ENCODE measurements around the gene VIL1.

Gene VIL1

DNA sequence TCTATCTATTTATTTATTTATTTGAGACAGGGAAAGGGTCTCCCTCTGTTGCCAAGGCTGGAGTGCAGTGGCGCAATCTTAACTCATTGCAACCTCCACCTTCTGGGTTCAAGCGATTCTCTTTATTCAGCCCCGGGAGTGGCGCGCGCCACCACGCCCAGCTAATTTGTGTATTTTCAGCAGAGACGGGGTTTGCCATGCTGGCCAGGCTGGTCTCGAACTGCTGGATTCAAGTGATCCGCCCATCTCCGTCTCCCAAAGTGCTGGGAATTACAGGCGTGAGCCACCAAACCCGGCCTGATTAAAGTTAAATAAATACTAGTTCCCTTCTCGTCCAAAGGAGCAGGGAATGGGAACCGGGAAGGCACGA, 23.5 kb upstream of the VIL1 start:
- DNase-seq, result no peak

DNA sequence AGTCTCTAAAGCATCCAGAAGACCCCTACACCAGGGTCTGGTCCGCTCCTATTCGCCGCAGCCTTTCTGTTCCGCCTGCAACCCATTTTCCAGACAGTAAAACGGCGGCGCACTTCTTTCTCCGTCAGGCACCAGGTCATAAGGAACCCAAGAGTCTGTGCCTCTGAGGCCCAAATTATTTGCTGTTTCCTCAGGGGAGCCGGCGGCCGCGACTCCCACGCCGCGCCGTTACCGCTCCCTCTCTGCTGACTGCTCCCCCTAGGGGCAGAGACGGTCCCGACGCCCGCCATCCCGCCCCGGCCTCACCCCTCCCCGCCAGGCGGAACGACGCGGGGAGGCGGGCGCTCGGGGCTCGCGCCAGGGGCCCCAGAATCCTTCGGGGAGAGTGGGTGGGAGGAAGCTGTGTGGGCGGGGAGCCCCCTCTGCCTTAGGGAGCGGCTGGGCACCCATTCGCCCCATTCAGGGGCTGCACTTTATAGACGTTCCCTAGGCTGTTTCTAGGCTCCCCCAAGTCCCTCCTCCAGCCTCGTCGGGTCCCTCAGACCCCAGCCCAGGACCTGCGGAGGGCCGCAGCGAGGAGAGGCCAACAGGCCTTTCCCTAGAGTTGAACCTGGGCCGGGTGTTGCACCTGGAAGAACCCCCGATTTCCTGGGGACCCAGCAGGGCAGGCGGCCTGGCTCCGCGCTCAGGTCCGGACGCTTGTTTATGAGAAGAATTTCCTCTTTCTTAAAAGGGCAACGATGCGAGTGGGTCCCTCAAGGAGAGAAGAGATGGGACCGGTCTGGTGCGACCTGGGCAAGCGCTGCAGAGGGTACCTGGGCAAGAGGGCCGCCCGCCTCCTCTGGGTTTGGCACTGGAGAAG, 22.9 kb upstream of the VIL1 start:
- peak; percentile 85 for DNase-seq

DNA sequence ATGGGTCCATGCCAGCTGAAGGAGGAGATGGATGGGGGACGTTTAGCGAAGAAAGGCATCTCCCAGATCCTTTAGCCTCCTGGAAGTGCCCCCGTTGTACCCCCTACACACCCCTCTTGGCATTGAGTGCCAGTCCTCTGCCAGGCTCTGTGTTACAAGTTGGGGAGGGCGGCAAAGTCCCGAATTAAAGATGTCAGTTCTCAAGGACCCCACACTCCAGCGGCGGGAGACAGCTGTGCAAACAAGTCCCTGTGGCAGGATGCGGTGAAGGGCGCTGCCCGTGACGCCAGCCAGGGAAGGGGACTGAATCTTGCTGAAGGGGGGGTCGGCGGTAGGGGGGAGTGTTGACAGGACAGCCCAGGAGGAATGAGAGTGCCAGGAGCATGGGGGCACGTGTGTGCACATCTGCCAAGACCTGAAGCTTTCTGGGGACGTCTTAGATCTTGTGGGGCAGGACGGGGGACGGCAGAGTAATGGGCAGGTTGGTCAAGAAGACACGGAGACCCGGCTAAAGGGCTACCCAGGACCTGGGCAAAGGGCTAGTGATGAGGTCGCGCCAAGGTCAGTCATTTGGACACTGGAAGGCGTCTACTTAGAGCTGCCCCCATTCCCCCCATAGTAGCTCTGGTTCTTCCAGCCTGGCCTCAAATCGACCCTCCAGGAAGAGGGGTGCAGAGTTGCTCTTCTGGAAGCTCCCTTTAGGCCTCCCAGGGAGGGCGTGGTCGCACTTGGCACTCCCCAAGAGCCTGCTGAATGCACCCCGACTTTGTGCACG, 22.0 kb upstream of the VIL1 start:
- DNase-seq, result peak; percentile 29

DNA sequence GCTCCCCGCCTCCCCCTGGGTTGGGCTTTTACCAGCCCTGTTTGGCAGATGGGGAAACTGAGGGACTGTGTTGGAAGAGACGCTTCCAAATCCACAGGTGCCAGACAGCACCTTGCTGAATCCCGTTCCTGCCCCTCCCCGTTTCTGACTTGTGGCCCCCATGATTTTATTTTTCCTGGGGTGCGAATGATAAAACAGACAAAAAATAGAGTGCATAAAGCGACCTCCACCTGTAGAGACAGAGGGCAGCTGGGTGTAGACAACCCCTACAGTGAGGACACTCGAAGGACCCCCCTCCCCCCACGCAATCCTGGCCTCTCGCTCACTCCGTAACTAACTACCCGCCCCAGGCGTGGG, 21.5 kb upstream of the VIL1 start:
- DNase-seq, result no peak

DNA sequence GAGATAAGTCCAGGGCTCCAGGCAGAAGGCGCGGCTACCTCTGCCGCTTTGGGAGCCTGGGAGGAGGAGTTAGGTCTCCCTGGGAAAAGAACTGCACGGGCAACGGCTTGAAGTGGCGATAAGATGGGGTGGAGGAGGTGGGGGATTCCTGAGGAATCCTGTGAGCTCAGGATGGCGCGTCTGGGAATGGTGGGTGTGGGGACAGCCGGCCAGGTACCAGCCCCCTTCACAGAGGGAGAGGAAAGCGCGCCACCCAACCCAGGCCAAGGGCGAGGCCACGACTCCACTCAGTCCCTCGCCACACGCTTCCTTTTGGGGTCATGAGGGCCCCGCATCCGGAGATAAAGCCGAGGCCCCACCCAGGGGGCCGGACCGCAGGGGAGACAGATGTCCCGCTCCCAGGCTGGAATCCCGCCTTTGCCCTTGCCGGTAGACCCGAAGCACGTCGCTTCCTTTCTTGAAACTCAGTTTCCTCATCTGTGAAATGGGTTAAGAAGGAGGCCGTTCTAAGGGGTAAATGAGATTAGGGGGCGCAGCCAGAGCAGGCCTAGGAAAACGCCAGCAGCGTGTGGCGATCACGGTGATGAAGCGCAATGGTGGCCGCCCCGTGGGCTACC, 21.0 kb upstream of the VIL1 start:
- DNase-seq, result no peak

DNA sequence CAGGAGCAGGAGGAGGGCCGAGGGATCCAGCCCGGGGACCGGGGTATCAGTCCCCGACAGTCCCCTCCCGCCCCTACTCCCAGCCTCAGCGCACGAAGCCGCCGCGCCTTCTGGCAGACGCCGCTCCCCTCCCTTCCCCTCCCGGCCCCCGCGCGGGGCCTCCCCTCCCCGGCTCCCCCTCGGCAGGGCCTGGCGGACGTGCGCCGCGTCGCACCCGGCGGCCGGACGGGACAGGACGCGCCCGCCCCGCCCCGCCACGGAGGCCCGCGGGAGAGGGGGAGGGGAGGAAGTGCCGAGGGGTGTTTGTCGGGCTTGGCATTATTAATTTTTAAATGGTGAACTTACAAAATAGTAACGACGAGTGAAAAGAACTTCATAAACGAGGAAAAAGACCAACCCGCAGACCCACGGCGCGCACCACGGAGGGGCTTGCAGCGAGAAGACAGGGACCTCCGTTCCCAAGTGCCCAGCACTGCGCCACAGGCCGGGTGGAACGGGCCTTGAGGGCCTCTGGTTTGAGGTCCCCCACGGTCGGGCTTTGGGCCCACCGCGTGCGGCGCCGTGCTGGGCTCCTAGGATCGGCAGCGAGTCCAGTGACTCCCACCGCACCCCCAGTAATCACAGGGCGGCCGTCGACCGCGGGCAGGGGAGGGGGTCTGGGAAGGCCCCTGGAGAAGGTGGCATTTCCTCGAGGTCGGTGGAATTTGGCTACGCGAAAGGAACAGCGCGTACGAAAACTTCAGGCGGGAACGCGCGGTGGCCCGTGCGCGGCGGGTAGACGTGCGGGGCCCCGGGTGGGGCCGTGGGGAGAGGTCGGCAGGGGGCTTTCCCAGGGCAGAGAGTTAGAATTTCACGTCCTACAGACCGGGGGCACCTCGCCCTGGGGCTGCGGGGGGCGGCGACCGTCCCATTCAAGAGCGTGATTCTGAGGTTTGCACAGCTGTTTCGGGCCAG, 20.2 kb upstream of the VIL1 start:
- DNase-seq, result no peak

DNA sequence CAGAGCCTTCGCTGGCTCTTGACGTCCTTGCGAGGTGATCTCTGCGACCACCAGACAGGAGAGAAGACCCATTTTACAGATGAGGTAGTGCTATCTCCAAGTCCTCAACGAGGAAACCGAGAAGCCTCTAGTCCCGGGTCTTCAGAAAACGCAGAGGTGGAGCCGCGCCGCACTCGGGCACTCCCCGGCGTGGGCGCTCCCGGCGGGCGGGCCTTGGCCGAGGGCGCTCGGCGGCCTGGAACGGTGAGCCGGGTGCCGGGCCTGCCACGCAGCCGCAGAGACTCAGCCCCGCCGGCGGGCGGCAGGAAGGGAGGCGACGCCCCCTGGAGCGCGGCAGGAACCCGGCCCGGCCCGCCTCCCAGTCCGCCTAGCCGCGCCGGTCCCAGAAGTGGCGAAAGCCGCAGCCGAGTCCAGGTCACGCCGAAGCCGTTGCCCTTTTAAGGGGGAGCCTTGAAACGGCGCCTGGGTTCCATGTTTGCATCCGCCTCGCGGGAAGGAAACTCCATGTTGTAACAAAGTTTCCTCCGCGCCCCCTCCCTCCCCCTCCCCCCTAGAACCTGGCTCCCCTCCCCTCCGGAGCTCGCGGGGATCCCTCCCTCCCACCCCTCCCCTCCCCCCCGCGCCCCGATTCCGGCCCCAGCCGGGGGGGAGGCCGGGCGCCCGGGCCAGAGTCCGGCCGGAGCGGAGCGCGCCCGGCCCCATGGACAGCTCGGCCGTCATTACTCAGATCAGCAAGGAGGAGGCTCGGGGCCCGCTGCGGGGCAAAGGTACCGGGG, 19.3 kb upstream of the VIL1 start, which contains the start of gene CTDSP1:
TSS of gene CTDSP1 (plus strand) at position 478 of the 776 bp plus-strand sequence. CDS start at position 701, 223 bp downstream.
- DNase-seq, result peak; percentile 75

DNA sequence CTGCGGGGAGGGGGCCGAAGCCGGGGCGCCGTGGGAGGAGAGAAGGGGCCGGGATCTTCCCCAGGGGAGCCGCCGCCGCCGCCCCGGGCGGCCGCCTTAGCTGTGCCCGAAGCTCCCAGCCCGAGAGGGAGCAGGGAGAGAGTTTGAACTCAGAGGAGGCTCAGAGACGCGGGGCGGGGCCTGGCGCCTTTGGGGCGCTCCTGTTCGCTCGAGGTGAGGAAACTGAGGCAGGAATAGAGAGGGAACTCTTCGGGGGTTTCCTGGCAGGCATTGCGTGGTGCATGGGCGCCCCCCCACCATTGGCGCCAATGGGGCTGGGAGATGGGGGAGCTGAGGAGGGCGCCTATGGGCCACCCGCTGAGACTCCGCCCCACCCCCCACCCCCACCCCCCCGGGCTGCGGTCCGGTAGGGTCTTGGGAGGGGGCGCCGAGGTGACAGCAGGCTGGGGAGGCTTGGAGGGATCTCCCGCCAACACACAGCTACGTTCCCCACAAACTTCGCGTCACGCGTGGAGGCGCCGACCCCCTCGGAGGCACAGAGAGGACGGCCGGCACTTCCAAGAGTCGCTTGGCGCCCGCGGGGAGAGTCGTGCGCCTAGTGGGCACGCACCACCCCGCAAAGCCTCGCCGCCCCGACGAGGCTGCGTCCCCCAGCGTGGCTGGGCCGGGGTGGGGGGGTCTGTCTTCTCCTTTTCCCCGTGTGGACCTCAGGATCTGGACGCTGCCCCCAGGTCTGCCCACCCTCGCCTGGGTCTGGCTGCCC, 18.6 kb upstream of the VIL1 start:
- no peak for DNase-seq

DNA sequence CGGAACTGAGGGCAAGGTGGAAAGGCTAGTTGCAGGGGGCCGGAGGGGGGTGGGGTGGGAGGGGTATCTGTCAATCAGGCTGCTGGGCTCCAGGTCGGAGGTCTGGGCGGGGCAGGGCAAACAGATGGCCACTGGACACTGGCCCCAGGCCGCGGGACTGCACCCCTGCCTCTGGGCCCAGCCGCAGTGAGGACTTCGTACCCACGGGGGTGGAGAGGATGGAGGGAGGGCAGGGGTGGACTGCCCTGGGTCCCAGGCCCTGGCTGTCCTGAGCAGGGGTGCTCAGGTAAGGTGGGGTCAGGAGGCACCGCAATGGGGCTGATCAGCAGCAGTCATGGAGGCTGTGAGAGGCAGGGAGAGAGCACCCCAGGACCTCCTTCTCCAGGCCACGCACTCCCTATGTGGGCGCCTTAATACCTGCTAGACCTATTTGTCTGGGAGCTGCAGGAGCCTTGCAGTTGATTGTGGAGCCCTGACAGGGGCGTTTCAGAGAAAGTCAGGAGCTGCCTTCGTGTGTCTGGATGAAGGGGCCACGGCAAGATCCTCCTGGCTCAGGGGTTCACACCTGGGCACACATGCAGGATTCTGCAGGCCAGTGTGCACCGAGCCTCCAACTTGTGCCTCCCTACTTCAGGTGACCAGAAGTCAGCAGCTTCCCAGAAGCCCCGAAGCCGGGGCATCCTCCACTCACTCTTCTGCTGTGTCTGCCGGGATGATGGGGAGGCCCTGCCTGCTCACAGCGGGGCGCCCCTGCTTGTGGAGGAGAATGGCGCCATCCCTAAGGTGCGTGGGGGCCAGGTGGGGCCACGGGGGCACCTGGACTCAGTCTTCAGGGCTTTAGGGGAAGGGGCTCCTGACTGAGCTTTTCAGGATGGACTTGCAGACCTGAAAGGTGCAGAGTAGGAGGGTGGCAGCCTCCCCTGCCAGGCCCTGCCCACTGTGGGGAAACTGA, 17.7 kb upstream of the VIL1 start:
- no peak for DNase-seq

DNA sequence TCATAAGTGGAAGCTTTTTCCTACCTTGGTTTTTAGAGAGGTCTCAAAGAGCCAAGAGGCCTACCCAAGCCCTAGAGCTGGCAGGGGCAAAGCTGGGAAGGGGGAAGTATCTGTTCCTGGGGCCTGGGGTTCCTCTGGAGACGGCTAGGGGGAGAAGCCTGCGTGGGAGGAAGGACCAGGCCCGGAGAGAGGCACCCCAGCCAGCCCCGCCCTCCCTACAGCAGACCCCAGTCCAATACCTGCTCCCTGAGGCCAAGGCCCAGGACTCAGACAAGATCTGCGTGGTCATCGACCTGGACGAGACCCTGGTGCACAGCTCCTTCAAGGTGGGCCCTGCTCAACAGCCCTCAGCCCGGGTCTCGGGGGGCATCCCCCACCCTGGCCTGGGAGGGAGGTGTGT, 17.0 kb upstream of the VIL1 start:
- no peak for DNase-seq

DNA sequence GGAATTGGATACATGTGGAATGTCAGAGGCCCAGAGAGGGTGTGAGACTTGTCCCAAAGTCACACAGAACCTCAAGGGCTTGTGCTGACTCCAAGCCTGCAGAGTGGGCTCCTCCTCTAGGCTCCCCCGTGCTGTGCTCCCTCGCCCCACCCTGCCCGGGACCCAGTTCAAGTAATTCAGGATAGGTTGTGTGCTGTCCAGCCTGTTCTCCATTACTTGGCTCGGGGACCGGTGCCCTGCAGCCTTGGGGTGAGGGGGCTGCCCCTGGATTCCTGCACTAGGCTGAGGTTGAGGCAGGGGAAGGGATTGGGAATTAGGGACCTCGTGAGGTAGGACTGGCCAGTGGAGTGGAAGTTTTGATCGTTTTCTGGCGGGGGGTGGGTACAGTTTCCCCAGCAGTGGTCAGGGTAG, 16.4 kb upstream of the VIL1 start:
- DNase-seq, result no peak

DNA sequence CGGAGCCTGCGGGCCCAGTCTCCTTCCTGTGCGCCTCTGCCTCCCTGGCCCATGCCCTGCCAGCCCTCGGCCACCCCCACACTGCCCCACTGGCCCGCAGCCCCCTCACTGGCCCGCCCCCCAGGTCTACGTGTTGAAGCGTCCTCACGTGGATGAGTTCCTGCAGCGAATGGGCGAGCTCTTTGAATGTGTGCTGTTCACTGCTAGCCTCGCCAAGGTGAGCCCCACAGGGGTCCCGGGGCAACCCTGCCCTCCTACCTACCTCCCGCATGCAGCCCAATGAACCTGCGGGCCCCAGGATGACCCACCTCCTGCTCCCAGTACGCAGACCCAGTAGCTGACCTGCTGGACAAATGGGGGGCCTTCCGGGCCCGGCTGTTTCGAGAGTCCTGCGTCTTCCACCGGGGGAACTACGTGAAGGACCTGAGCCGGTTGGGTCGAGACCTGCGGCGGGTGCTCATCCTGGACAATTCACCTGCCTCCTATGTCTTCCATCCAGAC, 16.0 kb upstream of the VIL1 start:
- DNase-seq, result no peak

DNA sequence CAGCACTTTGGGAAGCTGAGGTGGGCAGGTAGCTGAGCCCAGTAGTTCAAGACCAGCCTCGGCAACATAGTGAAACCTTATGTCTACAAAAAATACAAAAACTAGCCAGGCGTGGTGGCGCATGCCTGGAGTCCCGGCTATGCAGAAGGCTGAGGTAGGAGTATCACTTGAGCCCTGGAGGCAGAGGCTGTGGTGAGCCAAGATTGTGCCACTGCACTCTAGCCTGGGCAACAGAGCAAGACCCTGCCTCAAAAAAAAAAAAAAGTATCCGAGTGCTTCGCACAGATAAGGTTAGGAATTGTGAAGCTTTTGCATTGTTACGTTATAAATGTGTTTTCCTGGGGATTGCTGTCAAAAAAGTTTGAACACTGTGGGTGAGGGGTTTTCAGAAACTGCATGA, 15.1 kb upstream of the VIL1 start:
- no peak for DNase-seq

DNA sequence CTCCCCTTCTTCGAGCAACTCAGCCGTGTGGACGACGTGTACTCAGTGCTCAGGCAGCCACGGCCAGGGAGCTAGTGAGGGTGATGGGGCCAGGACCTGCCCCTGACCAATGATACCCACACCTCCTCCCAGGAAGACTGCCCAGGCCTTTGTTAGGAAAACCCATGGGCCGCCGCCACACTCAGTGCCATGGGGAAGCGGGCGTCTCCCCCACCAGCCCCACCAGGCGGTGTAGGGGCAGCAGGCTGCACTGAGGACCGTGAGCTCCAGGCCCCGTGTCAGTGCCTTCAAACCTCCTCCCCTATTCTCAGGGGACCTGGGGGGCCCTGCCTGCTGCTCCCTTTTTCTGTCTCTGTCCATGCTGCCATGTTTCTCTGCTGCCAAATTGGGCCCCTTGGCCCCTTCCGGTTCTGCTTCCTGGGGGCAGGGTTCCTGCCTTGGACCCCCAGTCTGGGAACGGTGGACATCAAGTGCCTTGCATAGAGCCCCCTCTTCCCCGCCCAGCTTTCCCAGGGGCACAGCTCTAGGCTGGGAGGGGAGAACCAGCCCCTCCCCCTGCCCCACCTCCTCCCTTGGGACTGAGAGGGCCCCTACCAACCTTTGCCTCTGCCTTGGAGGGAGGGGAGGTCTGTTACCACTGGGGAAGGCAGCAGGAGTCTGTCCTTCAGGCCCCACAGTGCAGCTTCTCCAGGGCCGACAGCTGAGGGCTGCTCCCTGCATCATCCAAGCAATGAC, 14.4 kb upstream of the VIL1 start:
- DNase-seq, result no peak

DNA sequence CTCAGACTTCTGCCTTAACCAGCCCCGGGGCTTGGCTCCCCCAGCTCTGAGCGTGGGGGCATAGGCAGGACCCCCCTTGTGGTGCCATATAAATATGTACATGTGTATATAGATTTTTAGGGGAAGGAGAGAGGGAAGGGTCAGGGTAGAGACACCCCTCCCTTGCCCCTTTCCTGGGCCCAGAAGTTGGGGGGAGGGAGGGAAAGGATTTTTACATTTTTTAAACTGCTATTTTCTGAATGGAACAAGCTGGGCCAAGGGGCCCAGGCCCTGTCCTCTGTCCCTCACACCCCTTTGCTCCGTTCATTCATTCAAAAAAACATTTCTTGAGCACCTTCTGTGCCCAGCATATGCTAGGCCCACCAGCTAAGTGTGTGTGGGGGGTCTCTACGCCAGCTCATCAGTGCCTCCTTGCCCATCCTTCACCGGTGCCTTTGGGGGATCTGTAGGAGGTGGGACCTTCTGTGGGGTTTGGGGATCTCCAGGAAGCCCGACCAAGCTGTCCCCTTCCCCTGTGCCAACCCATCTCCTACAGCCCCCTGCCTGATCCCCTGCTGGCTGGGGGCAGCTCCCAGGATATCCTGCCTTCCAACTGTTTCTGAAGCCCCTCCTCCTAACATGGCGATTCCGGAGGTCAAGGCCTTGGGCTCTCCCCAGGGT, 13.7 kb upstream of the VIL1 start:
- DNase-seq, result no peak

DNA sequence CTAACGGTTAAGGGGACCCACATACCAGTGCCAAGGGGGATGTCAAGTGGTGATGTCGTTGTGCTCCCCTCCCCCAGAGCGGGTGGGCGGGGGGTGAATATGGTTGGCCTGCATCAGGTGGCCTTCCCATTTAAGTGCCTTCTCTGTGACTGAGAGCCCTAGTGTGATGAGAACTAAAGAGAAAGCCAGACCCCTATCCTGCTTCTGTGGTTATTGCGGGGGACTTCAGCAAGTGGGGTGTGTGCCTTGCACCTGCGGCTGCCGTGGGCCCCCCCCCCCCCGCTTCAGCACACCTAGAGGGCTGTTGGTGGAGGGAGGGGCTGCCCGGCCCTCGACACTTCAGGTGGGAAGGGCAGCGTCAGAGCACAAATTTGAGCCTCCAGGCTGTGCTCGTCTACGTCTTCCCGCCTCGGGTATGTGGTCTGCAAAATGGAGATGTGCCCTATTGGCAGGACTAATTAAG, 13.1 kb upstream of the VIL1 start:
- DNase-seq, result no peak

DNA sequence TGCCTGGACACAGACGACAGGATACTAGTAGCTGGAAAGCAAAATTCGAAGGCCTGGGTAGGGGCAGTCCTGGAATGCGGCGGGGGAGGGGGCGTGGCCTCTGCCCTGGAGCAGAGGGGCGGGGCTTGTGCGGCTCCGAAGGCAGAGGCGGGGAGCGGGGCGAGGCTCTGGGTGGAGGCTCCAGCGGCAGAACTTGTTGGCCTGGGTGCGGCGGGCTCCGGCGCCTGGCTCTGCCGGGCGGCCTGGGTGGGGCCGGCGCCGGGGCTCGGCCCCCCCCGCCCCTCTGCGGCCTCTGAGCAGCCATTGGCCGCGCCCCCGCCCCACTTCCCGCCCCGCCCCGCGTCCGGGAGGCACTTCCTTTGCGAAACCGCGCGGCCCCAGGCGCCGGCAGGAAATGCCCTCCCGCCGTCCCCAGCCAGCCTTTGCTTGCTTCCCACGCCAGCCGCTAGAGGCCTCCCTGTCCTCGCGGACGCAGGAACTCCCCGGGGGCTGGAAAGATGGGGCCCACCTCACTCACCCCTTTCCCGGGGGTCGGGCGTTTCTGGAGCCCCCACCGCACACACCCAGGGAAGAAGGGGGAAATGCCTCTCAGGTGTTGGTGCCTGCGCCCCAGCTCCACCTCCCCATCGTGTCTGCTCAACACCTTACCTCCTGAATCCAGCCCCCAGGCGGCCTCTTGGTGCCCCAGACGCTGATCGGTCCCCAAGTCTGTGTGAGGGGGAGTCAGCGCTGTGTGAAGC, 12.5 kb upstream of the VIL1 start:
- peak; percentile 89 for DNase-seq

Measured in NCI-H446 treated with DMSO at 0.1 percent for 48 hours (cell line).